Trophoblast cell (in vitro differentiated cells and primary cell): Measurements from ENCODE around the gene MFAP3.
A peak's percentile ranks its signal among the peaks of the same experiment; 100 is the strongest.

Experiments
- DNase-seq, 2 donors: peaks; one replicate each; pipeline ENCODE4 v3.0.0-alpha.2; 2016
- H2AFZ ChIP-seq: 2 replicates; pipeline ENCODE4 v1.6.1; 2013; ENCODE audit warnings: low read length, moderate library complexity, mild to moderate bottlenecking; ENCODE audit not compliant: insufficient read depth, poor library complexity
- H2AK5ac ChIP-seq: 2 replicates; pipeline ENCODE4 v1.6.1; 2013; ENCODE audit warnings: mild to moderate bottlenecking, low read length
- H2BK120ac ChIP-seq: 2 replicates; pipeline ENCODE4 v1.6.1; 2013; ENCODE audit warnings: low read length, mild to moderate bottlenecking, moderate library complexity; ENCODE audit not compliant: insufficient read depth, poor library complexity
- H2BK12ac ChIP-seq: 2 replicates; pipeline ENCODE4 v1.6.1; 2013; ENCODE audit warnings: mild to moderate bottlenecking, low read length, moderate library complexity
- H2BK5ac ChIP-seq: 2 replicates; pipeline ENCODE4 v1.6.1; 2013; ENCODE audit warnings: low read length, low read depth, moderate library complexity, mild to moderate bottlenecking; ENCODE audit not compliant: poor library complexity
- H3K14ac ChIP-seq: 2 replicates; pipeline ENCODE4 v1.6.1; 2013; ENCODE audit warnings: mild to moderate bottlenecking, low read length
- H3K18ac ChIP-seq: 2 replicates; pipeline ENCODE4 v1.6.1; 2013; ENCODE audit warnings: mild to moderate bottlenecking, low read length
- H3K23ac ChIP-seq: 2 replicates; pipeline ENCODE4 v1.6.1; 2013; ENCODE audit warnings: low read length
- H3K27ac ChIP-seq: 2 replicates; pipeline ENCODE4 v1.5.1; 2013; ENCODE audit warnings: low read depth, mild to moderate bottlenecking, inconsistent platforms, low read length, moderate library complexity
- H3K27me3 ChIP-seq: 2 replicates; pipeline ENCODE4 v1.6.1; 2013; ENCODE audit warnings: inconsistent platforms, mild to moderate bottlenecking, low read length, moderate library complexity; ENCODE audit not compliant: insufficient read depth
- H3K36me3 ChIP-seq, 2 experiments: 1 replicate in 1 of 2; 2 replicates in 1 of 2; pipeline ENCODE4 v1.6.1; 2013; ENCODE audit warnings: low read length in 2 of 2, mild to moderate bottlenecking in 2 of 2, moderate library complexity in 1 of 2; ENCODE audit not compliant: insufficient read depth in 2 of 2, control insufficient read depth in 1 of 2
- H3K4ac ChIP-seq: 2 replicates; pipeline ENCODE4 v1.6.1; 2013; ENCODE audit warnings: low read depth, mild to moderate bottlenecking, low read length, moderate library complexity
- H3K4me1 ChIP-seq, 2 experiments: 1 replicate in 1 of 2; 2 replicates in 1 of 2; pipeline ENCODE4 v1.6.1; 2013; ENCODE audit warnings: low read length in 2 of 2, mild to moderate bottlenecking in 2 of 2, moderate library complexity in 1 of 2; ENCODE audit not compliant: insufficient read depth in 2 of 2, control insufficient read depth in 1 of 2
- H3K4me2 ChIP-seq: 2 replicates; pipeline ENCODE4 v1.6.1; 2013; ENCODE audit warnings: inconsistent platforms, mild to moderate bottlenecking, low read length, moderate library complexity
- H3K4me3 ChIP-seq: 2 replicates; pipeline ENCODE4 v1.5.1; 2013; ENCODE audit warnings: mild to moderate bottlenecking, low read depth, low read length, inconsistent platforms
- H3K79me1 ChIP-seq: one replicate; pipeline ENCODE4 v1.6.1; 2013; ENCODE audit warnings: low read length
- H3K79me2 ChIP-seq: 2 replicates; pipeline ENCODE4 v1.6.1; 2013; ENCODE audit warnings: low read length, mild to moderate bottlenecking; ENCODE audit not compliant: control insufficient read depth, insufficient read depth, poor library complexity
- H3K9ac ChIP-seq: 2 replicates; pipeline ENCODE4 v1.6.1; 2013; ENCODE audit warnings: mild to moderate bottlenecking, low read length
- H3K9me3 ChIP-seq: 2 replicates; pipeline ENCODE4 v1.6.1; 2013; ENCODE audit warnings: low read depth, mild to moderate bottlenecking, control low read depth, inconsistent platforms, low read length; ENCODE audit not compliant: insufficient read depth
- H4K12ac ChIP-seq: 2 replicates; pipeline ENCODE4 v1.6.1; 2013; ENCODE audit warnings: low read depth, mild to moderate bottlenecking, low read length, moderate library complexity
- H4K8ac ChIP-seq: 2 replicates; pipeline ENCODE4 v1.6.1; 2013; ENCODE audit warnings: low read depth, mild to moderate bottlenecking, low read length, moderate library complexity
- H4K91ac ChIP-seq: one replicate; pipeline ENCODE4 v1.6.1; 2013; ENCODE audit warnings: low read depth, mild to moderate bottlenecking, low read length, moderate library complexity
- WGBS: extraction: QIAGEN DNeasy Blood & Tissue Kit; methylation state at CpG from one replicate; pipeline ENCODE4 v1.1.7; 2013; ENCODE audit warnings: missing lambda C conversion rate; ENCODE audit not compliant: insufficient read length, insufficient coverage; ENCODE audit errors: extremely low coverage; 5-methylcytosine and 5-hydroxymethylcytosine counted together

MFAP3 gene

GRCh38 chr5:154025951-154026350 lies 12.8 kb upstream of the MFAP3 start:
- Histone ChIP-seq H3K9me3 (no peaks in the 10 kb centered on the region), H3K4me1 (no peaks in the 10 kb centered on the region), H2BK5ac (no peak overlapping the region), H4K8ac (no peak overlapping the region), H3K9ac (no peak overlapping the region), H3K18ac (no peak overlapping the region), H2BK12ac (no peak overlapping the region), H3K27me3 (no peaks in the 10 kb centered on the region), H4K91ac (no peak overlapping the region), H3K23ac (no peak overlapping the region), H3K36me3 (peaks cover 2 to 3% of the 10 kb centered on the region in 2 experiments), H2AK5ac (no peak overlapping the region), H4K12ac (no peak overlapping the region), H2BK120ac (no peak overlapping the region), H3K4me2 (no peak overlapping the region), H2AFZ (no peak overlapping the region), H3K14ac (no peak overlapping the region), H3K4me3 (no peak overlapping the region), H3K4ac (no peak overlapping the region), H3K27ac (no peak overlapping the region), H3K79me2 (no peaks in the 10 kb centered on the region), H3K79me1 (no peaks in the 10 kb centered on the region)
- DNase-seq, result no peak

GRCh38 chr5:154031937-154032489 lies 6.8 kb upstream of the MFAP3 start:
- Histone ChIP-seq H4K12ac (no peak overlapping the region), H3K4ac (no peak overlapping the region), H4K8ac (no peak overlapping the region), H2BK12ac (no peak overlapping the region), H2BK5ac (no peak overlapping the region), H3K79me2 (no peaks in the 10 kb centered on the region), H3K27ac (no peak overlapping the region), H3K9me3 (no peaks in the 10 kb centered on the region), H2AK5ac (no peak overlapping the region), H3K9ac (no peak overlapping the region), H2AFZ (no peak overlapping the region), H3K4me1 (no peaks in the 10 kb centered on the region), H3K27me3 (no peaks in the 10 kb centered on the region), H3K23ac (no peak overlapping the region), H3K36me3 (peaks cover 0 to 3% of the 10 kb centered on the region in 2 experiments), H3K4me2 (no peak overlapping the region), H3K18ac (no peak overlapping the region), H4K91ac (no peak overlapping the region), H3K4me3 (no peak overlapping the region), H2BK120ac (no peak overlapping the region), H3K79me1 (no peaks in the 10 kb centered on the region), H3K14ac (no peak overlapping the region)
- DNase-seq, result no peak
- WGBS, result no CpG with 5 or more reads among the region's 2 CpGs

- Histone ChIP-seq H4K12ac (no peak overlapping the region), H4K8ac (no peak overlapping the region), H3K9ac (no peak overlapping the region), H2AK5ac (no peak overlapping the region), H3K79me1 (peaks cover 4% of the 10 kb centered on the region), H4K91ac (no peak overlapping the region), H3K27ac (no peak overlapping the region), H3K18ac (no peak overlapping the region), H3K9me3 (no peaks in the 10 kb centered on the region), H3K23ac (no peak overlapping the region), H2BK5ac (no peak overlapping the region), H3K4ac (no peak overlapping the region), H3K14ac (no peak overlapping the region), H3K4me2 (no peak overlapping the region), H2BK12ac (no peak overlapping the region), H3K4me3 (no peak overlapping the region), H2AFZ (no peak overlapping the region), H3K36me3 (no peaks in the 10 kb centered on the region), H3K4me1 (peaks cover 2 to 3% of the 10 kb centered on the region in 2 experiments), H2BK120ac (no peak overlapping the region), H3K27me3 (no peaks in the 10 kb centered on the region), H3K79me2 (peaks cover 2% of the 10 kb centered on the region)
- whole genome bisulfite sequencing, result no CpG with 5 or more reads among the region's 3 CpGs
- no peak for DNase-seq
Measured at GRCh38 chr5:154034944-154035343, 3.8 kb upstream of the MFAP3 start.

- no peaks in the 10 kb centered on the region for H3K9me3 ChIP-seq
- H3K36me3 ChIP-seq, result no peaks in the 10 kb centered on the region
- peak overlapping the region; percentile 16 for H3K9ac ChIP-seq
- H3K18ac ChIP-seq, result peak overlapping the region; percentile 74
- H2AK5ac ChIP-seq, result no peak overlapping the region
- peak overlapping the region; percentile 76 for H4K12ac ChIP-seq
- peak overlapping the region; percentile 54 for H3K14ac ChIP-seq
- H2BK120ac ChIP-seq, result peak overlapping the region; percentile 15
- peaks cover 4% of the 10 kb centered on the region for H3K79me1 ChIP-seq
- H3K4me2 ChIP-seq, result peak overlapping the region; percentile 81
- H2AFZ ChIP-seq, result peak overlapping the region; percentile 64
- H3K4me1 ChIP-seq, result peaks cover 2 to 3% of the 10 kb centered on the region in 2 experiments
- H3K27me3 ChIP-seq, result no peaks in the 10 kb centered on the region
- H2BK5ac ChIP-seq, result no peak overlapping the region
- H3K27ac ChIP-seq, result peak overlapping the region; percentile 34
- H4K91ac ChIP-seq, result peak overlapping the region; percentile 36
- H4K8ac ChIP-seq, result peak overlapping the region; percentile 94
- peaks cover 2% of the 10 kb centered on the region for H3K79me2 ChIP-seq
- no peak overlapping the region for H2BK12ac ChIP-seq
- no peak overlapping the region for H3K23ac ChIP-seq
- H3K4ac ChIP-seq, result no peak overlapping the region
- WGBS, result no CpG with 5 or more reads among the region's 22 CpGs
- H3K4me3 ChIP-seq, result peak overlapping the region; percentile 90
- DNase-seq, result no peak
Measured at GRCh38 chr5:154038261-154038706, 483 bp upstream of the MFAP3 start.
